ENCODE results near the gene USP17L10. TPM values are rescaled to one million over a fixed set of nuclear protein-coding genes. Genes with fewer than 3 reads are reported as not detected.
"Not testable (repeated sequence)": the region's sequence is repeated elsewhere in the genome, so short reads cannot be mapped to it uniquely, and the experiment has no call there.

Gene USP17L10
- not detected in 2 replicates for polyA plus RNA-seq (2014; cell fraction: cytosol; rRNA removed)
- not detected in 2 replicates for polyA plus RNA-seq (2014; cell fraction: nucleus; rRNA removed)

- DNase-seq (ENCODE audit: low spot score) = not testable (repeated sequence)
Measured at GRCh38 chr4:9210357-9210756, at the start of gene USP17L10. Gene USP17L10, plus strand, starts transcription at chr4:9210657. Its CDS starts 0 bp downstream, at chr4:9210657.

- not testable (repeated sequence) for DNase-seq (ENCODE audit: low spot score)
Measured at GRCh38 chr4:9165990-9166389, 44.5 kb upstream of the USP17L10 start.

- DNase-seq (ENCODE audit: low spot score) = not testable (repeated sequence)
Measured at GRCh38 chr4:9169791-9170459, 40.5 kb upstream of the USP17L10 start, which contains the start of gene FAM90A26. Gene FAM90A26, plus strand, starts transcription at chr4:9170409. Its CDS starts 2,764 bp downstream, at chr4:9173173.

- DNase-seq (ENCODE audit: low spot score) = not testable (repeated sequence)
Measured at GRCh38 chr4:9214701-9215100, 4.2 kb downstream of the USP17L10 start.

- DNase-seq (ENCODE audit: low spot score) = not testable (repeated sequence)
Measured at GRCh38 chr4:9215105-9215504, 4.6 kb downstream of the USP17L10 start, which contains the start of gene USP17L11. Gene USP17L11, plus strand, starts transcription at chr4:9215405. Its CDS starts 0 bp downstream, at chr4:9215405.

GRCh38 chr4:9219852-9220251 is 9.4 kb downstream of the USP17L10 start, which contains the start of gene USP17L12:
Gene USP17L12, plus strand, starts transcription at chr4:9220152. Its CDS starts 0 bp downstream, at chr4:9220152.
- not testable (repeated sequence) for DNase-seq (ENCODE audit: low spot score)

- DNase-seq (ENCODE audit: low spot score) = not testable (repeated sequence)
Measured at GRCh38 chr4:9224596-9224995, 14.1 kb downstream of the USP17L10 start, which contains the start of gene USP17L13. Gene USP17L13, plus strand, starts transcription at chr4:9224896. Its CDS starts 0 bp downstream, at chr4:9224896.

GRCh38 chr4:9230249-9230648 is 19.8 kb downstream of the USP17L10 start:
- DNase-seq (ENCODE audit: low spot score) = not testable (repeated sequence)

GRCh38 chr4:9234085-9234484 is 23.6 kb downstream of the USP17L10 start, which contains the start of gene USP17L15:
Gene USP17L15, plus strand, starts transcription at chr4:9234385. Its CDS starts 0 bp downstream, at chr4:9234385.
- DNase-seq (ENCODE audit: low spot score) = not testable (repeated sequence)

GRCh38 chr4:9238461-9238860 is 28.0 kb downstream of the USP17L10 start:
- DNase-seq (ENCODE audit: low spot score) = peak; percentile 0

GRCh38 chr4:9243579-9243978 is 33.1 kb downstream of the USP17L10 start, which contains the start of gene USP17L17:
Gene USP17L17, plus strand, starts transcription at chr4:9243879. Its CDS starts 0 bp downstream, at chr4:9243879.
- DNase-seq (ENCODE audit: low spot score) = not testable (repeated sequence)

GRCh38 chr4:9247953-9248680 is 37.7 kb downstream of the USP17L10 start, which contains the start of gene USP17L18:
Gene USP17L18, plus strand, starts transcription at chr4:9248630. Its CDS starts 0 bp downstream, at chr4:9248630.
- peak; percentile 0 for DNase-seq (ENCODE audit: low spot score)

GRCh38 chr4:9253078-9253477 is 42.6 kb downstream of the USP17L10 start, which contains the start of gene USP17L19:
Gene USP17L19, plus strand, starts transcription at chr4:9253378. Its CDS starts 0 bp downstream, at chr4:9253378.
- DNase-seq (ENCODE audit: low spot score) = not testable (repeated sequence)

- not testable (repeated sequence) for DNase-seq (ENCODE audit: low spot score)
Measured at GRCh38 chr4:9257824-9258223, 47.4 kb downstream of the USP17L10 start, which contains the start of gene USP17L20. Gene USP17L20, plus strand, starts transcription at chr4:9258124. Its CDS starts 0 bp downstream, at chr4:9258124.
